CD4-positive, alpha-beta T cell treated with Interferon gamma for 1 hour (primary cell): Measurements from ENCODE around the gene SLC39A11.
"Not testable (repeated sequence)": the region's sequence is repeated elsewhere in the genome, so short reads cannot be mapped to it uniquely, and the experiment has no call there.

Experiments used
- DNase-seq: peaks from one replicate; pipeline ENCODE4 v3.0.0-alpha.2; 2020

The SLC39A11 gene

GRCh38 chr17:72732893-72733618 lies 359.4 kb downstream of the SLC39A11 start:
- DNase-seq = no peak

- no peak for DNase-seq
Measured at GRCh38 chr17:72730077-72730476, 362.4 kb downstream of the SLC39A11 start.

GRCh38 chr17:72726936-72727335 lies 365.6 kb downstream of the SLC39A11 start:
- DNase-seq = peak; percentile 6

- DNase-seq = peak; percentile 27
Measured at GRCh38 chr17:72725433-72726068, 366.9 kb downstream of the SLC39A11 start.

- DNase-seq = no peak
Measured at GRCh38 chr17:72724267-72724666, 368.2 kb downstream of the SLC39A11 start.

- DNase-seq = no peak
Measured at GRCh38 chr17:72723711-72724110, 368.8 kb downstream of the SLC39A11 start.

GRCh38 chr17:72720494-72720825 lies 372.0 kb downstream of the SLC39A11 start:
- no peak for DNase-seq

GRCh38 chr17:72719578-72720493 lies 372.7 kb downstream of the SLC39A11 start:
- peak; percentile 33 for DNase-seq

- no peak for DNase-seq
Measured at GRCh38 chr17:72719206-72719577, 373.3 kb downstream of the SLC39A11 start.

- DNase-seq = no peak
Measured at GRCh38 chr17:72717676-72718075, 374.8 kb downstream of the SLC39A11 start.

GRCh38 chr17:72717276-72717675 lies 375.2 kb downstream of the SLC39A11 start:
- DNase-seq = no peak

GRCh38 chr17:72715906-72716572 lies 376.4 kb downstream of the SLC39A11 start:
- no peak for DNase-seq

- no peak for DNase-seq
Measured at GRCh38 chr17:72714357-72714966, 378.0 kb downstream of the SLC39A11 start.

GRCh38 chr17:72713701-72714100 lies 378.8 kb downstream of the SLC39A11 start:
- DNase-seq = no peak

- DNase-seq = no peak
Measured at GRCh38 chr17:72711521-72712310, 380.8 kb downstream of the SLC39A11 start.

GRCh38 chr17:72710834-72711233 lies 381.7 kb downstream of the SLC39A11 start:
- DNase-seq = no peak

GRCh38 chr17:72710202-72710601 lies 382.3 kb downstream of the SLC39A11 start:
- no peak for DNase-seq

- not testable (repeated sequence) for DNase-seq
Measured at GRCh38 chr17:72708682-72709081, 383.8 kb downstream of the SLC39A11 start.

- no peak for DNase-seq
Measured at GRCh38 chr17:72707881-72708280, 384.6 kb downstream of the SLC39A11 start.

- no peak for DNase-seq
Measured at GRCh38 chr17:72706396-72706981, 386.0 kb downstream of the SLC39A11 start.

- DNase-seq = no peak
Measured at GRCh38 chr17:72705905-72706395, 386.5 kb downstream of the SLC39A11 start.
